NCI-H2171 treated with DMSO at 0.1 percent for 48 hours (cell line): ENCODE results near the gene SRSF10.
"Not testable (repeated sequence)": the region's sequence is repeated elsewhere in the genome, so short reads cannot be mapped to it uniquely, and the experiment has no call there.

Experiments
- DNase-seq: peaks from one replicate; lab custom pipeline; 2025; lab: John Stamatoyannopoulos, UW

Gene SRSF10

DNA sequence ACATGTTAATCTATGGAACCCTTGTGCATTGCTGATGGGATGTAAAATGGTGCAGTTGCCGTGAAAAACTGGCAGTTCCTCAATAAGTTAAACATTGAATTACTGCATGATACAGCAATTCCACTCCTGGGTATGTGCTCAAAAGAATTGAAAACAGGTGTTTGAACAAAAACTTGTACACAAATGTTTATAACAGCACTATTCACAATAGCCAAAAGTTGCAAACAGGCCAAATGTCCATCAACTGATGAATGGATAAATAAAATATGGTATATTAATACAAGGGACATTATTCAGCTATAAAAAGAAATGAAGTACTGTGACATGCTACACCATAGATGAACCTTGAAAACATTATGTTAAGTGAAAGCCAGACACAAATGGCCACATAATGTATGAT is 17.7 kb upstream of the SRSF10 start:
- no peak for DNase-seq

DNA sequence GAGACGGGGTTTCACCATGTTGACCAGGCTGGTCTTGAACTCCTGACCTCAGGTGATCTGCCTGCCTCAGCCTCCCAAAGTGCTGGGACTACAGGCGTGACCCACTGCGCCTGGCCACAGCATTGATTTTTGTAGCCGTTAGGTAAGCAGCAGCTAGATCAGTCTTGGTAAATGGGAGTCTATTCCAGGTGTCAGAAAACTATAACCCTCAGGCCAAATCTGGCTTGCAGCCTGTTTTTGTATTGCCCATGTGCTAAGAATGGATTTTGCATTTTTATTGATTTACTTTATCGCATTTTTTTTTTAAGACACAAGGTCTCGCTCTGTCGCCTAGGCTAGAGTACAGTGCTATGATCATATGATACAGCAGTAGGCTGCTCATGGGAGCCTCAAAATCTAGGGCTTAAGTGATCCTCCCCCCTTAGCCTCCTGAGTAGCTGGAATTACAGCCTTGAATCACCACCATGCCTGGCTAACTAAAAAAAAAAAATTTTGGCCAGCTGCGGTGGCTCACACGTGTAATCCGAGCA is 16.6 kb upstream of the SRSF10 start:
- no peak for DNase-seq

DNA sequence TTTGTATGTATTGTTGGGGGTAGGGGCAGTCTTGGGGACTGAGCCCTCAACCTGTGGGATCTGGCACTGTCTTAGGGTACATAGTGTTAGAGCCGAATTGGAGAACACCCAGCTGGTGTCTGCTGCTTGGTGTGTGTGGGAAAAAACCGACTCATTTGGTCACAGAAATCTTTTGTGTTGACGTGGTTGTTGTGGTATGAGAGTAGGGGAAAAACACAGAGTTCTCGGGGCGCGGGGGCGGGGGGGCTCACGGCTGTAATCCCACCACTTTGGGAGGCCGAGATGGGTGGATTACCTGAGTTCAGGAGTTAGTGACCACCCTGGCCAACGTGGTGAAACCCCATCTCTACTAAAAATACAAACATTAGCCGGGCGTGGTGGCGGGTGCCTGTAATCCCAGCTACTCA is 15.3 kb upstream of the SRSF10 start:
- no peak for DNase-seq

GRCh38 chr1:23992011-23992410 is 11.9 kb upstream of the SRSF10 start:
- DNase-seq: not testable (repeated sequence)

DNA sequence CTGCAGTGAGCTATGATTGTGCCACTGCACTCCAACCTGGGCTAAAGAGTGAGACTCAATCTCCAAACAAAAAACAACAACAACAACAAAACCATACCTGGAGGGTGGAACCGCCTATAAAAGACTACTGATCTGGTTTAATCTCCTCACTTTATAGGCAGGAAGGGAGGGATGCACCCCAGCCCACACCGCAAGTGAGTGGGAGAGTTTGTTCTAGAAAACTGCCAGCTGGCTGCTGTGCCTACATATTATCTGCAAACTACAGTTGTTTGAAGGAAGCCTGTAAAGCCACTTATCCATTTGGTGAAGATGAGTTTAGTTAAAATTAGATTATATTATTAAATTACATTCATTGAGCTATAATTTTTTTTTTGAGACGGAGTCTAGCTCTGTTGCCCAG is 9.1 kb upstream of the SRSF10 start:
- no peak for DNase-seq

- DNase-seq: not testable (repeated sequence)
These were observed 6.9 kb upstream of the SRSF10 start for GRCh38 chr1:23987038-23987437.

GRCh38 chr1:23984417-23985186 is 4.5 kb upstream of the SRSF10 start:
- no peak for DNase-seq

DNA sequence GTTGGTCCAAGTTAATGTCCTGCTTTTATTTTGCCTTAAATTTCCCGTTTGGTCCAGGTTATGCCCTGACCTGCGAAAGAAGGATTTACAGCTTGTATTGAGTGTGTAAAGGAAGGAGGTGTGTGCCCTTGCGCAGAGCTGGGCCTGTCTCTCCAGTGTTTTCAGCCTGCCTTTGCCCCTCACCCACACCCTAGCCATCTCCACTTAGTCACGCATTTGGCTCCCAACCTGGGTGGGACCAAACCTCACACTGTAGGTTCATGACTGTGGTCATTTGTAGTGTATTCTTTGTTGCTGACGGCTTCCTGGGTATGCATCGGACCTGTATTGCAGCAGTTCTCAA is 572 bp upstream of the SRSF10 start:
- DNase-seq: no peak

GRCh38 chr1:23979387-23979880 is 693 bp downstream of the SRSF10 start:
- peak; percentile 38 for DNase-seq

DNA sequence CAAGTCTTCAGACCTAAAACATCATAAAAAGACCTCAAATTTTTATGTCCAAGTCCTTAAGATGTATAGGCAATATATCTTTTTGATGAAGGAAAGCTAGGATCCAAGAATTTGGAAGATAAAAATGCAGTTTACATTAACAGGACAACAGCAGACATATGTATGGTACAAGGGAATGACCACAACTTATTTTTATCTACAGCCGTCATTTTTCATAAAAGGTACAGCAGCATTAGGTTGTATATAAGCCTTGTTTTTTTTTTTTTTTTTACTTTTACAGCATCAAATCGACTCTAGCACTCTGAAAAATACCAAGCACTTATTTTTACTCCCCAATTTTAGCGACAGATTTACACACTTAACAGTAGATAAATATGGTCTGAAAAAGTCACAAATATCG is 1.3 kb downstream of the SRSF10 start:
- DNase-seq: no peak

- no peak for DNase-seq
These were observed 2.3 kb downstream of the SRSF10 start for GRCh38 chr1:23977854-23978191.

- no peak for DNase-seq
These were observed 2.8 kb downstream of the SRSF10 start for GRCh38 chr1:23977187-23977853.

- DNase-seq: no peak
These were observed 12.3 kb downstream of the SRSF10 start for GRCh38 chr1:23967871-23968270.

GRCh38 chr1:23966973-23967493 is 13.1 kb downstream of the SRSF10 start:
- no peak for DNase-seq

- DNase-seq: no peak
These were observed 15.1 kb downstream of the SRSF10 start for GRCh38 chr1:23964790-23965740.

- peak; percentile 9 for DNase-seq
These were observed 15.9 kb downstream of the SRSF10 start for GRCh38 chr1:23964235-23964668.

DNA sequence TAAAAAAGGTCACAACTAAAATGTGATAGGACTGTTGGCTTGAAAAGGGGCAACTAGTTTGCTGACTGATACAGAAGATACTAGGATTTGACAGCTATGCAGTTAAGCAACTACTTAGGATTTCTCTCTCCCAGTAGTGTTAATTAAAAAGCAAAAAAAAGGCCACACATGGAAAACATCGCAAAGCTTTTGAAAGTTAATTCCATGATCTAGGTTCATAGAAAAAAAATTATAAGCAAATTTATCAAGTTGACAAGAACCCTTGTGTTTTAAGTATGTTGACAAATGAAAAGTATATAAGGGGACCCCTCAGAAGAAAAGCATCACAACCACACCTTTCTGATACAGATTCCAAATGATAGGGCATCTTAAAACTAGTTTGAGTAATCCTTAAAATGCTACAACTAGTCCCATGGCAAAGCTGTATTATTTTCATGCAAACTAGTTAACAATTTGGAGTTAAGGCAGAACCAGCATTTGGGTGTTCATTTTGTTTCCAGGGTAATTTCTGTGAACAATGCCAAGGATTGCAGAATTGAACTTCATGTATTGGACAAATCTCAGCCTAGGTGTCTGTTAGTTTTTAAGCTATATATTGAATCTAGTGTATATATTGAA is 16.4 kb downstream of the SRSF10 start:
- peak; percentile 16 for DNase-seq

GRCh38 chr1:23960291-23961020 is 19.7 kb downstream of the SRSF10 start:
- DNase-seq: peak; percentile 46

DNA sequence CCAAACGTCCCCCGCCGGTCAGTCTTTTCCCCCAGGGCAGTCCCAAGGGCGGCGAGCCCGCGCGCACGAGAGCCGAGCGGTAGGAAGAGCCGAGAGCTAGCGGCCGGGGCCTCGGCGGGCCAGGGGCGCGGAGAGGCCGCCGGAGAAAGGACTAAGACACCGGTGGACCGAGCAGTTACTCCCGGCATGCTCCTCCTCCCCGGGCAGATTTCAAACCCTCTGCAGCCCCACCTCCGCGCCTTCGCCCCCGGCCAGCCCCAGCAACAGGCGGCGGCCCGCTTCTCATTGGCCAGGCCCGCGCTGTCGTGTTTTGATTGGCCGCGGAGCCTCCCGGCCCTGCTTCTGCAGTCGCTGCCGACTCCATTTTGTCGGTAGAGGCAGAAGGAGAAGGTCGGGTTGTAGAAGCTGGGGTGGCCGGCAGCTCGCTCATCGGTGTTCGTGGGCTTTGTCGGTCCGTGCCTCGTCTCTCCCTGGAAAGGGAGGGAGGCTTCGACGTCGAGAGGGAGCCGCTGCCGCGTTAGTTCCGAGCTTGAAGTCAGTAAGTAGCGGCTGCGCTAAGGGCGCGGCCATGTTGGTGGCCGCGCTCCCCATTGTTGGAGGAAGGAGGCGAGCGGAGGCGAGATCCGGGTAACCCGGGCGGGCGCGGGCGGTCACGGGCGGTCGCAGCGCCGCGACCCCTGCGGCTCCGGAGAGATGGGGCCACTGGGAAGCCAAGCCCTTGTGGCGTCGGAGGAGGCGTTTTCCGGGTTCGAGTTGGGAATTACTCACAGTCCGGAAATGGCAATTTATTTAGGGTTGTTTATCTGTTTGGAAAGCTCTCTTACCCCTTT is 20.5 kb downstream of the SRSF10 start, which contains the start of gene PNRC2:
Gene PNRC2, plus strand, starts transcription at position 368 of the 830 bp plus-strand sequence. CDS start 1,630 bp downstream, outside the sequence.
- DNase-seq: peak; percentile 95
